HEK293 (cell line): Measurements from ENCODE around the gene CLEC4G.
A peak's percentile ranks its signal among the peaks of the same experiment; 100 is the strongest.

Source experiments
- CTCF ChIA-PET: fragments of 350-600 bp; formaldehyde crosslinking; extraction: SDS; loops from one replicate; lab custom pipeline; 2021; ENCODE audit warnings: antibody characterized with exemption; lab: Yijun Ruan, JAX
- POLR2A ChIA-PET: fragments of 300-600 bp; formaldehyde crosslinking; extraction: SDS; loops from one replicate; lab custom pipeline; 2020; ENCODE audit warnings: antibody characterized with exemption, inconsistent platforms; lab: Yijun Ruan, JAX
- H3K27ac ChIP-seq: fragments of 200-500 bp; sonication (Bioruptor generic); 2 replicates; pipeline ENCODE4 v1.5.1; 2014; ENCODE audit warnings: low read depth, low read length, control low read depth, inconsistent platforms; ENCODE audit errors: extremely low read depth
- H3K36me3 ChIP-seq, 2 experiments: fragments of 200-500 bp in 1 of 2; sonication (Bioruptor generic) in 1 of 2; 1 replicate in 1 of 2; 2 replicates in 1 of 2; pipeline ENCODE4 v1.5.1; 2014 to 2017; ENCODE audit warnings: inconsistent platforms in 2 of 2, low read length in 2 of 2; ENCODE audit not compliant: control insufficient read depth in 2 of 2, insufficient read depth in 1 of 2
- H3K4me1 ChIP-seq: fragments of 200-500 bp; sonication (Bioruptor generic); 2 replicates; pipeline ENCODE4 v1.5.1; 2014; ENCODE audit warnings: mild to moderate bottlenecking, low read length, inconsistent platforms; ENCODE audit not compliant: control insufficient read depth, insufficient read depth
- H3K4me3 ChIP-seq: 2 replicates; pipeline ENCODE4 v1.5.1; 2011; ENCODE audit warnings: low read depth, mild to moderate bottlenecking, control low read depth, low read length, moderate library complexity
- H3K9me3 ChIP-seq: fragments of 200-500 bp; sonication (Bioruptor generic); 2 replicates; pipeline ENCODE4 v1.5.1; 2014; ENCODE audit warnings: low read depth, low read length, inconsistent platforms; ENCODE audit not compliant: control insufficient read depth, insufficient read depth
- BCL11B ChIP-seq: fragments of 450-650 bp; formaldehyde crosslinking; IDR thresholded peaks from 2 replicates; pipeline ENCODE4 v1.5.1; 2016; ENCODE audit warnings: low read depth, missing biosample characterization, missing genetic modification characterization
- GFI1B ChIP-seq: fragments of 450-650 bp; formaldehyde crosslinking; IDR thresholded peaks from 2 replicates; pipeline ENCODE4 v1.5.1; 2016; ENCODE audit warnings: missing biosample characterization, missing genetic modification characterization
- IKZF3 ChIP-seq: fragments of 450-650 bp; IDR thresholded peaks from 2 replicates; pipeline ENCODE4 v1.5.0; 2018; ENCODE audit warnings: missing biosample characterization, mild to moderate bottlenecking, missing genetic modification characterization, moderate library complexity
- ZNF133 ChIP-seq: fragments of 450-650 bp; formaldehyde crosslinking; IDR thresholded peaks from 2 replicates; pipeline ENCODE4 v1.5.1; 2016; ENCODE audit warnings: missing biosample characterization, missing genetic modification characterization
- ZNF146 ChIP-seq: fragments of 450-650 bp; formaldehyde crosslinking; IDR thresholded peaks from 2 replicates; pipeline ENCODE4 v1.5.1; 2016; ENCODE audit warnings: missing biosample characterization, missing genetic modification characterization
- ZNF157 ChIP-seq: fragments of 450-650 bp; formaldehyde crosslinking; IDR thresholded peaks from 2 replicates; pipeline ENCODE4 v1.5.1; 2016; ENCODE audit warnings: missing biosample characterization, missing genetic modification characterization
- ZNF169 ChIP-seq: fragments of 450-650 bp; formaldehyde crosslinking; IDR thresholded peaks from 2 replicates; pipeline ENCODE4 v1.5.1; 2016; ENCODE audit warnings: missing biosample characterization, missing genetic modification characterization
- ZNF24 ChIP-seq: fragments of 450-650 bp; formaldehyde crosslinking; IDR thresholded peaks from 2 replicates; pipeline ENCODE4 v1.5.1; 2016; ENCODE audit warnings: missing biosample characterization, missing genetic modification characterization
- ZNF248 ChIP-seq: fragments of 450-650 bp; formaldehyde crosslinking; IDR thresholded peaks from 2 replicates; pipeline ENCODE4 v1.5.1; 2017; ENCODE audit warnings: missing biosample characterization, missing genetic modification characterization
- ZNF292 ChIP-seq: fragments of 450-650 bp; formaldehyde crosslinking; IDR thresholded peaks from 2 replicates; pipeline ENCODE4 v1.5.1; 2016; ENCODE audit warnings: low read depth, missing biosample characterization, missing genetic modification characterization, borderline replicate concordance
- ZNF302 ChIP-seq: fragments of 450-650 bp; formaldehyde crosslinking; IDR thresholded peaks from 2 replicates; pipeline ENCODE4 v1.5.1; 2016; ENCODE audit warnings: missing biosample characterization, missing genetic modification characterization, low read depth
- ZNF354C ChIP-seq: fragments of 450-650 bp; formaldehyde crosslinking; IDR thresholded peaks from 2 replicates; pipeline ENCODE4 v1.5.1; 2016; ENCODE audit warnings: missing biosample characterization, missing genetic modification characterization, low read depth, borderline replicate concordance
- ZNF366 ChIP-seq: fragments of 450-650 bp; formaldehyde crosslinking; conservative IDR thresholded peaks from 2 replicates; pipeline ENCODE4 v1.5.1; 2016; ENCODE audit warnings: missing biosample characterization, missing genetic modification characterization
- ZNF585B ChIP-seq: fragments of 450-650 bp; formaldehyde crosslinking; IDR thresholded peaks from 2 replicates; pipeline ENCODE4 v1.5.1; 2016; ENCODE audit warnings: missing biosample characterization, missing genetic modification characterization
- ZNF658 ChIP-seq: fragments of 450-650 bp; formaldehyde crosslinking; IDR thresholded peaks from 2 replicates; pipeline ENCODE4; 2016; ENCODE audit warnings: missing biosample characterization, missing genetic modification characterization
- ZNF791 ChIP-seq: fragments of 450-650 bp; formaldehyde crosslinking; IDR thresholded peaks from 2 replicates; pipeline ENCODE4 v1.5.1; 2016; ENCODE audit warnings: missing biosample characterization, missing genetic modification characterization
- TF ChIP-seq, protein P1 (sequence below): fragments of 450-650 bp; formaldehyde crosslinking; IDR thresholded peaks from 2 replicates; pipeline ENCODE4 v1.5.1; 2016; ENCODE audit warnings: missing biosample characterization, missing genetic modification characterization, low read depth
- TF ChIP-seq, protein P2 (sequence below): fragments of 450-650 bp; formaldehyde crosslinking; IDR thresholded peaks from 2 replicates; pipeline ENCODE4 v1.5.1; 2017; ENCODE audit warnings: missing biosample characterization, missing genetic modification characterization
- TF ChIP-seq, protein P3 (sequence below): fragments of 450-650 bp; formaldehyde crosslinking; IDR thresholded peaks from 2 replicates; pipeline ENCODE4 v1.5.1; 2016; ENCODE audit warnings: missing biosample characterization, missing genetic modification characterization
- TF ChIP-seq, protein P4 (sequence below): fragments of 450-650 bp; formaldehyde crosslinking; IDR thresholded peaks from 2 replicates; pipeline ENCODE4 v1.5.1; 2016; ENCODE audit warnings: missing biosample characterization, missing genetic modification characterization
- TF ChIP-seq, protein P5 (sequence below): fragments of 450-650 bp; formaldehyde crosslinking; IDR thresholded peaks from 2 replicates; pipeline ENCODE4 v1.5.1; 2016; ENCODE audit warnings: missing biosample characterization, missing genetic modification characterization, borderline replicate concordance

Gene CLEC4G

DNA sequence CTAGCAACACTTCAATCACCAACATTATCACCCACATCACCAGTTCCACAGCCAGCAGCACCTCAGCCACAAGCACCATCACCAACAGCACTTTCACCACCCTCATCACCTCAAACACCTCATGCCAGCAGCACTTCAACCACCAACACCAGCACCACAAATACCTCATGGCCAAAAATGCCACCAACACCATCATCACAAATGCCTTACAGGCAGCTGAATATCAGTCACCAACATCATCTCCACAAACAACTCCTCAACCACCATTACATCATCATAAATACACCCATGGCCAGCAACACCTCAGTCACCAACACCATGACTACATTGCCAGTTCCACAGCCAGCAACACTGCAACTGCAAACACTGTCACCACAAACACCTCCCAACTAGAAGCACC, 40.4 kb downstream of the CLEC4G start:
- ChIA-PET CTCF (interaction anchor here (1.3 kb wide), 1 partner anchor 11 kb away, joined by 3 read pairs; the partner anchor contains the start of gene TRAPPC5), POLR2A (no interaction called here)
- H3K4me3 ChIP-seq = no peak overlapping the region
- no peaks in the 10 kb centered on the region for H3K36me3 ChIP-seq
- no peaks in the 10 kb centered on the region for H3K9me3 ChIP-seq
- H3K27ac ChIP-seq = no peak overlapping the region
- TF ChIP-seq IKZF3 = no peak
- TF ChIP-seq ZNF302 (tag by site-specific recombination) = no peak
- TF ChIP-seq ZNF169 = 0 out of 2 replicates have a peak, but pooled peaks have one; percentile 54
- 0 out of 2 replicates have a peak, but pooled peaks have one; percentile 6 for TF ChIP-seq ZNF658
- TF ChIP-seq ZNF248 = 0 out of 2 replicates have a peak, but pooled peaks have one; percentile 26
- TF ChIP-seq, protein P1, sequence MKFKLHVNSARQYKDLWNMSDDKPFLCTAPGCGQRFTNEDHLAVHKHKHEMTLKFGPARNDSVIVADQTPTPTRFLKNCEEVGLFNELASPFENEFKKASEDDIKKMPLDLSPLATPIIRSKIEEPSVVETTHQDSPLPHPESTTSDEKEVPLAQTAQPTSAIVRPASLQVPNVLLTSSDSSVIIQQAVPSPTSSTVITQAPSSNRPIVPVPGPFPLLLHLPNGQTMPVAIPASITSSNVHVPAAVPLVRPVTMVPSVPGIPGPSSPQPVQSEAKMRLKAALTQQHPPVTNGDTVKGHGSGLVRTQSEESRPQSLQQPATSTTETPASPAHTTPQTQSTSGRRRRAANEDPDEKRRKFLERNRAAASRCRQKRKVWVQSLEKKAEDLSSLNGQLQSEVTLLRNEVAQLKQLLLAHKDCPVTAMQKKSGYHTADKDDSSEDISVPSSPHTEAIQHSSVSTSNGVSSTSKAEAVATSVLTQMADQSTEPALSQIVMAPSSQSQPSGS = peak; percentile 89
- no peaks in the 10 kb centered on the region for H3K4me1 ChIP-seq

DNA sequence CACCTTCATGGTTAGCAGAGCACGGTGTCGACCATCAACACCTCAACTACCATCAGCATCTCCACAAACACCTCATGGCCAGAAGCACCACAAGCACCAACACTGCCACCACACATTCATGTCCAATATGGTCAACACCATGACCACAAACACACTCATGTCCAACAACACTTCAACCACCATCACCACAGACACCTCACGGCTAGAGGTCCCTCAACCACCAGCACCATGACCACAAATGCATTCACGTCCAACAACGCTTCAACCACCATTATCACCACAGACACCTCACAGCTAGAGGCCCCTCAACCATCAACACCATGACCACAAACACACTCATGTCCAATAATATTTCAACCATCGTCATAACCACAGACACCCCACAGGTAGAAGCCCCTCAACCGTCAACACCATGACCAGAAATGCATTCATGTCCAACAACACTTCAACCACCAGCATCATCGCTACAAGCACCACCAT, 41.1 kb downstream of the CLEC4G start:
- TF ChIP-seq, protein P2, sequence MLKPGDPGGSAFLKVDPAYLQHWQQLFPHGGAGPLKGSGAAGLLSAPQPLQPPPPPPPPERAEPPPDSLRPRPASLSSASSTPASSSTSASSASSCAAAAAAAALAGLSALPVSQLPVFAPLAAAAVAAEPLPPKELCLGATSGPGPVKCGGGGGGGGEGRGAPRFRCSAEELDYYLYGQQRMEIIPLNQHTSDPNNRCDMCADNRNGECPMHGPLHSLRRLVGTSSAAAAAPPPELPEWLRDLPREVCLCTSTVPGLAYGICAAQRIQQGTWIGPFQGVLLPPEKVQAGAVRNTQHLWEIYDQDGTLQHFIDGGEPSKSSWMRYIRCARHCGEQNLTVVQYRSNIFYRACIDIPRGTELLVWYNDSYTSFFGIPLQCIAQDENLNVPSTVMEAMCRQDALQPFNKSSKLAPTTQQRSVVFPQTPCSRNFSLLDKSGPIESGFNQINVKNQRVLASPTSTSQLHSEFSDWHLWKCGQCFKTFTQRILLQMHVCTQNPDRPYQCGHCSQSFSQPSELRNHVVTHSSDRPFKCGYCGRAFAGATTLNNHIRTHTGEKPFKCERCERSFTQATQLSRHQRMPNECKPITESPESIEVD (tag by site-specific recombination) = no peak
- no peak for TF ChIP-seq ZNF248
- TF ChIP-seq ZNF133 (tag by site-specific recombination) = no peak
- no peak for TF ChIP-seq ZNF292 (tag by site-specific recombination)
- no peak for TF ChIP-seq ZNF354C
- no peak for TF ChIP-seq BCL11B (tag by site-specific recombination)
- TF ChIP-seq, protein P3, sequence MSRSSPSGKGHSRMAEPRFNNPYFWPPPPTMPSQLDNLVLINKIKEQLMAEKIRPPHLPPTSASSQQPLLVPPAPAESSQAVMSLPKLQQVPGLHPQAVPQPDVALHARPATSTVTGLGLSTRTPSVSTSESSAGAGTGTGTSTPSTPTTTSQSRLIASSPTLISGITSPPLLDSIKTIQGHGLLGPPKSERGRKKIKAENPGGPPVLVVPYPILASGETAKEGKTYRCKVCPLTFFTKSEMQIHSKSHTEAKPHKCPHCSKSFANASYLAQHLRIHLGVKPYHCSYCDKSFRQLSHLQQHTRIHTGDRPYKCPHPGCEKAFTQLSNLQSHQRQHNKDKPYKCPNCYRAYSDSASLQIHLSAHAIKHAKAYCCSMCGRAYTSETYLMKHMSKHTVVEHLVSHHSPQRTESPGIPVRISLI (tag by site-specific recombination) = no peak
- no peak for TF ChIP-seq GFI1B (tag by site-specific recombination)
- TF ChIP-seq ZNF585B (tag by site-specific recombination) = no peak
- TF ChIP-seq ZNF157 (tag by site-specific recombination) = no peak
- TF ChIP-seq, protein P4, sequence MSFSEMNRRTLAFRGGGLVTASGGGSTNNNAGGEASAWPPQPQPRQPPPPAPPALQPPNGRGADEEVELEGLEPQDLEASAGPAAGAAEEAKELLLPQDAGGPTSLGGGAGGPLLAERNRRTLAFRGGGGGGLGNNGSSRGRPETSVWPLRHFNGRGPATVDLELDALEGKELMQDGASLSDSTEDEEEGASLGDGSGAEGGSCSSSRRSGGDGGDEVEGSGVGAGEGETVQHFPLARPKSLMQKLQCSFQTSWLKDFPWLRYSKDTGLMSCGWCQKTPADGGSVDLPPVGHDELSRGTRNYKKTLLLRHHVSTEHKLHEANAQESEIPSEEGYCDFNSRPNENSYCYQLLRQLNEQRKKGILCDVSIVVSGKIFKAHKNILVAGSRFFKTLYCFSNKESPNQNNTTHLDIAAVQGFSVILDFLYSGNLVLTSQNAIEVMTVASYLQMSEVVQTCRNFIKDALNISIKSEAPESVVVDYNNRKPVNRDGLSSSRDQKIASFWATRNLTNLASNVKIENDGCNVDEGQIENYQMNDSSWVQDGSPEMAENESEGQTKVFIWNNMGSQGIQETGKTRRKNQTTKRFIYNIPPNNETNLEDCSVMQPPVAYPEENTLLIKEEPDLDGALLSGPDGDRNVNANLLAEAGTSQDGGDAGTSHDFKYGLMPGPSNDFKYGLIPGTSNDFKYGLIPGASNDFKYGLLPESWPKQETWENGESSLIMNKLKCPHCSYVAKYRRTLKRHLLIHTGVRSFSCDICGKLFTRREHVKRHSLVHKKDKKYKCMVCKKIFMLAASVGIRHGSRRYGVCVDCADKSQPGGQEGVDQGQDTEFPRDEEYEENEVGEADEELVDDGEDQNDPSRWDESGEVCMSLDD (tag by site-specific recombination) = no peak
- no peak for TF ChIP-seq IKZF3
- TF ChIP-seq ZNF791 (tag by site-specific recombination) = no peak
- TF ChIP-seq, protein P5, sequence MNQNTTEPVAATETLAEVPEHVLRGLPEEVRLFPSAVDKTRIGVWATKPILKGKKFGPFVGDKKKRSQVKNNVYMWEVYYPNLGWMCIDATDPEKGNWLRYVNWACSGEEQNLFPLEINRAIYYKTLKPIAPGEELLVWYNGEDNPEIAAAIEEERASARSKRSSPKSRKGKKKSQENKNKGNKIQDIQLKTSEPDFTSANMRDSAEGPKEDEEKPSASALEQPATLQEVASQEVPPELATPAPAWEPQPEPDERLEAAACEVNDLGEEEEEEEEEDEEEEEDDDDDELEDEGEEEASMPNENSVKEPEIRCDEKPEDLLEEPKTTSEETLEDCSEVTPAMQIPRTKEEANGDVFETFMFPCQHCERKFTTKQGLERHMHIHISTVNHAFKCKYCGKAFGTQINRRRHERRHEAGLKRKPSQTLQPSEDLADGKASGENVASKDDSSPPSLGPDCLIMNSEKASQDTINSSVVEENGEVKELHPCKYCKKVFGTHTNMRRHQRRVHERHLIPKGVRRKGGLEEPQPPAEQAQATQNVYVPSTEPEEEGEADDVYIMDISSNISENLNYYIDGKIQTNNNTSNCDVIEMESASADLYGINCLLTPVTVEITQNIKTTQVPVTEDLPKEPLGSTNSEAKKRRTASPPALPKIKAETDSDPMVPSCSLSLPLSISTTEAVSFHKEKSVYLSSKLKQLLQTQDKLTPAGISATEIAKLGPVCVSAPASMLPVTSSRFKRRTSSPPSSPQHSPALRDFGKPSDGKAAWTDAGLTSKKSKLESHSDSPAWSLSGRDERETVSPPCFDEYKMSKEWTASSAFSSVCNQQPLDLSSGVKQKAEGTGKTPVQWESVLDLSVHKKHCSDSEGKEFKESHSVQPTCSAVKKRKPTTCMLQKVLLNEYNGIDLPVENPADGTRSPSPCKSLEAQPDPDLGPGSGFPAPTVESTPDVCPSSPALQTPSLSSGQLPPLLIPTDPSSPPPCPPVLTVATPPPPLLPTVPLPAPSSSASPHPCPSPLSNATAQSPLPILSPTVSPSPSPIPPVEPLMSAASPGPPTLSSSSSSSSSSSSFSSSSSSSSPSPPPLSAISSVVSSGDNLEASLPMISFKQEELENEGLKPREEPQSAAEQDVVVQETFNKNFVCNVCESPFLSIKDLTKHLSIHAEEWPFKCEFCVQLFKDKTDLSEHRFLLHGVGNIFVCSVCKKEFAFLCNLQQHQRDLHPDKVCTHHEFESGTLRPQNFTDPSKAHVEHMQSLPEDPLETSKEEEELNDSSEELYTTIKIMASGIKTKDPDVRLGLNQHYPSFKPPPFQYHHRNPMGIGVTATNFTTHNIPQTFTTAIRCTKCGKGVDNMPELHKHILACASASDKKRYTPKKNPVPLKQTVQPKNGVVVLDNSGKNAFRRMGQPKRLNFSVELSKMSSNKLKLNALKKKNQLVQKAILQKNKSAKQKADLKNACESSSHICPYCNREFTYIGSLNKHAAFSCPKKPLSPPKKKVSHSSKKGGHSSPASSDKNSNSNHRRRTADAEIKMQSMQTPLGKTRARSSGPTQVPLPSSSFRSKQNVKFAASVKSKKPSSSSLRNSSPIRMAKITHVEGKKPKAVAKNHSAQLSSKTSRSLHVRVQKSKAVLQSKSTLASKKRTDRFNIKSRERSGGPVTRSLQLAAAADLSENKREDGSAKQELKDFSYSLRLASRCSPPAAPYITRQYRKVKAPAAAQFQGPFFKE (tag by site-specific recombination) = no peak
- TF ChIP-seq ZNF146 (tag by site-specific recombination) = no peak
- no peak for TF ChIP-seq ZNF366 (tag by site-specific recombination)
- TF ChIP-seq ZNF24 (tag by site-specific recombination) = no peak
- no peaks in the 10 kb centered on the region for H3K36me3 ChIP-seq
- no peak overlapping the region for H3K4me3 ChIP-seq
- POLR2A ChIA-PET = no interaction called here
- CTCF ChIA-PET = interaction anchor here (1.3 kb wide), 1 partner anchor 10 kb away, joined by 3 read pairs; the partner anchor contains the start of gene TRAPPC5
- no peaks in the 10 kb centered on the region for H3K9me3 ChIP-seq
- no peak overlapping the region for H3K27ac ChIP-seq
- H3K4me1 ChIP-seq = no peaks in the 10 kb centered on the region
